Liver (tissue), 9 donors: Measurements from ENCODE around the gene NDUFAB1. TPM values are rescaled to one million over a fixed set of nuclear protein-coding genes. Genes with fewer than 3 reads are reported as not detected.

ENCODE experiments used
- DNase-seq: peaks from one replicate; pipeline ENCODE4 v3.0.0-alpha.2; 2017; ENCODE audit warnings: low spot score
- H3K27ac ChIP-seq, 2 donors: one replicate each; pipeline ENCODE4 v1.7.0; 2013; ENCODE audit warnings: inconsistent platforms in 2 of 2, low read length in 2 of 2, control low read depth in 1 of 2, low read depth in 1 of 2, mild to moderate bottlenecking in 1 of 2
- H3K27me3 ChIP-seq, 4 donors: one replicate each; pipeline versions ENCODE4 v1.6.1 to v1.7.0; 2013; ENCODE audit warnings: low read length in 3 of 4, inconsistent platforms in 1 of 4, mild to moderate bottlenecking in 1 of 4, moderate library complexity in 1 of 4; ENCODE audit not compliant: control insufficient read depth in 4 of 4, insufficient read depth in 4 of 4
- H3K36me3 ChIP-seq, 4 donors: one replicate each; pipeline versions ENCODE4 v1.6.1 to v1.7.0; 2013; ENCODE audit warnings: low read length in 3 of 4, mild to moderate bottlenecking in 3 of 4, low read depth in 1 of 4, moderate library complexity in 1 of 4; ENCODE audit not compliant: control insufficient read depth in 4 of 4, insufficient read depth in 3 of 4
- H3K4me1 ChIP-seq, 4 donors: one replicate each; pipeline versions ENCODE4 v1.6.1 to v1.7.0; 2013; ENCODE audit warnings: low read length in 3 of 4, mild to moderate bottlenecking in 3 of 4, moderate library complexity in 1 of 4; ENCODE audit not compliant: control insufficient read depth in 4 of 4, insufficient read depth in 4 of 4
- H3K4me3 ChIP-seq, 3 donors: one replicate each; pipeline versions ENCODE4 v1.6.1 to v1.7.0; 2013; ENCODE audit warnings: low read length in 3 of 3, control low read depth in 1 of 3, low read depth in 1 of 3, mild to moderate bottlenecking in 1 of 3
- H3K9ac ChIP-seq, 2 donors: one replicate each; pipeline ENCODE4 v1.7.0; 2013; ENCODE audit warnings: low read length in 2 of 2, mild to moderate bottlenecking in 2 of 2, moderate library complexity in 2 of 2, control low read depth in 1 of 2, low read depth in 1 of 2
- H3K9me3 ChIP-seq, 4 donors: one replicate each; pipeline versions ENCODE4 v1.6.1 to v1.7.0; 2013; ENCODE audit warnings: low read length in 3 of 4; ENCODE audit not compliant: control insufficient read depth in 4 of 4
- ATF3 ChIP-seq: IDR thresholded peaks from 2 replicates; pipeline ENCODE4 v1.6.1; 2016; ENCODE audit warnings: antibody characterized with exemption
- CTCF ChIP-seq: fragments of 150-350 bp; IDR thresholded peaks from 2 replicates; pipeline ENCODE4 v1.5.1; 2017; ENCODE audit warnings: improper control_type of control experiment, low read depth, low read length; ENCODE audit not compliant: missing input control
- EGR1 ChIP-seq, 2 donors: IDR thresholded peaks; 2 replicates each; pipeline ENCODE4 v1.6.1; 2016 to 2018; ENCODE audit warnings: antibody characterized with exemption in 2 of 2, low read depth in 2 of 2
- FOXA1 ChIP-seq: IDR thresholded peaks from 2 replicates; pipeline ENCODE4 v1.6.1; 2016; ENCODE audit warnings: antibody characterized with exemption
- FOXA2 ChIP-seq: IDR thresholded peaks from 2 replicates; pipeline ENCODE4 v1.6.1; 2016; ENCODE audit warnings: antibody characterized with exemption
- GABPA ChIP-seq, 2 donors: IDR thresholded peaks in 1 of 2; conservative IDR thresholded peaks in 1 of 2; 2 replicates each; pipeline ENCODE4 v1.6.1; 2016; ENCODE audit warnings: antibody characterized with exemption in 2 of 2, mild to moderate bottlenecking in 1 of 2, moderate library complexity in 1 of 2
- HNF4A ChIP-seq, 2 donors: conservative IDR thresholded peaks; 2 replicates each; pipeline ENCODE4 v1.6.1; 2016; ENCODE audit warnings: antibody characterized with exemption in 2 of 2, mild to moderate bottlenecking in 2 of 2
- HNF4G ChIP-seq: IDR thresholded peaks from 2 replicates; pipeline ENCODE4 v1.6.1; 2016; ENCODE audit warnings: antibody characterized with exemption
- JUND ChIP-seq, 2 donors: IDR thresholded peaks; 2 replicates each; pipeline ENCODE4 v1.6.1; 2016; ENCODE audit warnings: antibody characterized with exemption in 2 of 2
- NR2F2 ChIP-seq: IDR thresholded peaks from 2 replicates; pipeline ENCODE4 v1.6.1; 2016; ENCODE audit warnings: antibody characterized with exemption
- RAD21 ChIP-seq, 2 donors: IDR thresholded peaks; 2 replicates each; pipeline ENCODE4 v1.6.1; 2016; ENCODE audit warnings: antibody characterized with exemption in 2 of 2, mild to moderate bottlenecking in 2 of 2
- RXRA ChIP-seq, 2 donors: IDR thresholded peaks; 2 replicates each; pipeline ENCODE4 v1.6.1; 2017 to 2018; ENCODE audit warnings: antibody characterized with exemption in 2 of 2, mild to moderate bottlenecking in 1 of 2
- SP1 ChIP-seq: IDR thresholded peaks from 2 replicates; pipeline ENCODE4 v1.6.1; 2018; ENCODE audit warnings: antibody characterized with exemption, mild to moderate bottlenecking
- TAF1 ChIP-seq: conservative IDR thresholded peaks from 2 replicates; pipeline ENCODE4 v1.6.1; 2016; ENCODE audit warnings: antibody characterized with exemption, mild to moderate bottlenecking
- YY1 ChIP-seq: IDR thresholded peaks from 2 replicates; pipeline ENCODE4 v1.6.1; 2016; ENCODE audit warnings: antibody characterized with exemption, mild to moderate bottlenecking
- WGBS: extraction: QIAGEN DNeasy Blood & Tissue Kit; methylation state at CpG from one replicate; pipeline ENCODE4 v1.1.7; 2013; 5-methylcytosine and 5-hydroxymethylcytosine counted together
- polyA plus RNA-seq, 2 donors: library from polyadenylated mRNA; stranded (reverse) in 1 of 2; unstranded in 1 of 2; fragments of 200-250 nt in 1 of 2; fragments of >200 nt in 1 of 2; fragmentation: Nextera tagmentation in 1 of 2; extraction: Ambion mirVana in 1 of 2; gene quantifications; one replicate each; pipeline versions ENCODE4 v1.2.1 to v1.2.3, GENCODE V29; 2013 to 2015
- total RNA-seq, 2 donors: library from RNA; depleted of rRNA; stranded (reverse); fragments of >200 nt; gene quantifications; one replicate each; pipeline ENCODE4 v1.2.3, GENCODE V29; 2014
- TF ChIP-seq, protein P1 (sequence below): IDR thresholded peaks from 2 replicates; pipeline ENCODE4 v1.6.1; 2016; ENCODE audit warnings: antibody characterized with exemption
- TF ChIP-seq, protein P2 (sequence below): IDR thresholded peaks from 2 replicates; pipeline ENCODE4 v1.6.1; 2016; ENCODE audit warnings: antibody characterized with exemption
- TF ChIP-seq, protein P3 (sequence below): IDR thresholded peaks from 2 replicates; pipeline ENCODE4 v1.6.1; 2016; ENCODE audit warnings: antibody characterized with exemption, mild to moderate bottlenecking
- donor health status: healthy.
- donor health status: healthy.
- donor health status: healthy.
- donor health status: healthy.
- donor health status: healthy.

NDUFAB1 gene
- total and polyA plus RNA-seq, 4 donors = 47.4 to 263 (median 149) TPM

DNA sequence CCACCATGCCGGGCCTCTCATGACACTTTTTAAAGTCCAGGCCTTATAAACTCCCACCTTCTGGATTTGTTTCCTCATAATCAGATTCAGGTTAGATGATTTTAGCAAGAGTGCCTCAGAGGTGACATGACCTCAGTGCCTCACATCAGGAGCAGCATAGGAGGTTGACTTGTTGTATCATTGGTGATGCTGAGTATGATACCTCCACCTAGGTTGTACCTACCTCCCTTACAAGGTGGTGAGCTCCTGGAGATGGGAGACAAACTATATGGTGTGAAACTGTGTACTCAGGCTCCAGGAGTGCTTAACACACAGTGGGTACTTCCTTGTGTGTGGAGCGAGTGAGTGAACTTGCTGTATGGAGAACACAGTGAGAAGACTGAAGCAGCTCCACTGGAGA, 18.6 kb downstream of the NDUFAB1 start:
- 95% methylated on average over 2 of the region's 2 CpGs for WGBS
- no peak for TF ChIP-seq JUND (IDR thresholded peaks at IDR 0.05)
- TF ChIP-seq CTCF = no peak
- no peak for TF ChIP-seq HNF4G
- TF ChIP-seq SP1 = no peak
- no peak for TF ChIP-seq ATF3
- TF ChIP-seq, protein P1, sequence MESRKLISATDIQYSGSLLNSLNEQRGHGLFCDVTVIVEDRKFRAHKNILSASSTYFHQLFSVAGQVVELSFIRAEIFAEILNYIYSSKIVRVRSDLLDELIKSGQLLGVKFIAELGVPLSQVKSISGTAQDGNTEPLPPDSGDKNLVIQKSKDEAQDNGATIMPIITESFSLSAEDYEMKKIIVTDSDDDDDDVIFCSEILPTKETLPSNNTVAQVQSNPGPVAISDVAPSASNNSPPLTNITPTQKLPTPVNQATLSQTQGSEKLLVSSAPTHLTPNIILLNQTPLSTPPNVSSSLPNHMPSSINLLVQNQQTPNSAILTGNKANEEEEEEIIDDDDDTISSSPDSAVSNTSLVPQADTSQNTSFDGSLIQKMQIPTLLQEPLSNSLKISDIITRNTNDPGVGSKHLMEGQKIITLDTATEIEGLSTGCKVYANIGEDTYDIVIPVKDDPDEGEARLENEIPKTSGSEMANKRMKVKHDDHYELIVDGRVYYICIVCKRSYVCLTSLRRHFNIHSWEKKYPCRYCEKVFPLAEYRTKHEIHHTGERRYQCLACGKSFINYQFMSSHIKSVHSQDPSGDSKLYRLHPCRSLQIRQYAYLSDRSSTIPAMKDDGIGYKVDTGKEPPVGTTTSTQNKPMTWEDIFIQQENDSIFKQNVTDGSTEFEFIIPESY = no peak
- TF ChIP-seq FOXA2 = no peak
- TF ChIP-seq, protein P2, sequence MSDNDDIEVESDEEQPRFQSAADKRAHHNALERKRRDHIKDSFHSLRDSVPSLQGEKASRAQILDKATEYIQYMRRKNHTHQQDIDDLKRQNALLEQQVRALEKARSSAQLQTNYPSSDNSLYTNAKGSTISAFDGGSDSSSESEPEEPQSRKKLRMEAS = no peak
- TF ChIP-seq TAF1 = no peak
- TF ChIP-seq, protein P3, sequence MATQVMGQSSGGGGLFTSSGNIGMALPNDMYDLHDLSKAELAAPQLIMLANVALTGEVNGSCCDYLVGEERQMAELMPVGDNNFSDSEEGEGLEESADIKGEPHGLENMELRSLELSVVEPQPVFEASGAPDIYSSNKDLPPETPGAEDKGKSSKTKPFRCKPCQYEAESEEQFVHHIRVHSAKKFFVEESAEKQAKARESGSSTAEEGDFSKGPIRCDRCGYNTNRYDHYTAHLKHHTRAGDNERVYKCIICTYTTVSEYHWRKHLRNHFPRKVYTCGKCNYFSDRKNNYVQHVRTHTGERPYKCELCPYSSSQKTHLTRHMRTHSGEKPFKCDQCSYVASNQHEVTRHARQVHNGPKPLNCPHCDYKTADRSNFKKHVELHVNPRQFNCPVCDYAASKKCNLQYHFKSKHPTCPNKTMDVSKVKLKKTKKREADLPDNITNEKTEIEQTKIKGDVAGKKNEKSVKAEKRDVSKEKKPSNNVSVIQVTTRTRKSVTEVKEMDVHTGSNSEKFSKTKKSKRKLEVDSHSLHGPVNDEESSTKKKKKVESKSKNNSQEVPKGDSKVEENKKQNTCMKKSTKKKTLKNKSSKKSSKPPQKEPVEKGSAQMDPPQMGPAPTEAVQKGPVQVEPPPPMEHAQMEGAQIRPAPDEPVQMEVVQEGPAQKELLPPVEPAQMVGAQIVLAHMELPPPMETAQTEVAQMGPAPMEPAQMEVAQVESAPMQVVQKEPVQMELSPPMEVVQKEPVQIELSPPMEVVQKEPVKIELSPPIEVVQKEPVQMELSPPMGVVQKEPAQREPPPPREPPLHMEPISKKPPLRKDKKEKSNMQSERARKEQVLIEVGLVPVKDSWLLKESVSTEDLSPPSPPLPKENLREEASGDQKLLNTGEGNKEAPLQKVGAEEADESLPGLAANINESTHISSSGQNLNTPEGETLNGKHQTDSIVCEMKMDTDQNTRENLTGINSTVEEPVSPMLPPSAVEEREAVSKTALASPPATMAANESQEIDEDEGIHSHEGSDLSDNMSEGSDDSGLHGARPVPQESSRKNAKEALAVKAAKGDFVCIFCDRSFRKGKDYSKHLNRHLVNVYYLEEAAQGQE = no peak
- TF ChIP-seq NR2F2 = no peak
- TF ChIP-seq GABPA (IDR thresholded peaks at IDR 0.05 in 1 of 2, conservative IDR thresholded peaks at IDR 0.05 in 1 of 2) = no peak
- TF ChIP-seq YY1 = no peak
- TF ChIP-seq RAD21 (IDR thresholded peaks at IDR 0.05) = no peak
- TF ChIP-seq EGR1 (IDR thresholded peaks at IDR 0.05; ENCODE audit: low read depth in 2 of 2) = no peak
- TF ChIP-seq RXRA (IDR thresholded peaks at IDR 0.05) = no peak
- no peak for TF ChIP-seq FOXA1
- TF ChIP-seq HNF4A (conservative IDR thresholded peaks at IDR 0.05) = no peak
- Histone ChIP-seq H3K27me3 (no peaks in the 10 kb centered on the region), H3K27ac (no peak overlapping the region), H3K4me3 (no peak overlapping the region), H3K36me3 (peaks cover 12 to 39% (median 29%) of the 10 kb centered on the region in 4 donors), H3K9me3 (no peaks in the 10 kb centered on the region), H3K4me1 (no peaks in the 10 kb centered on the region), H3K9ac (no peak overlapping the region)
- no peak for DNase-seq
